ENCODE data around the gene KHDC1.

KHDC1 gene

DNA sequence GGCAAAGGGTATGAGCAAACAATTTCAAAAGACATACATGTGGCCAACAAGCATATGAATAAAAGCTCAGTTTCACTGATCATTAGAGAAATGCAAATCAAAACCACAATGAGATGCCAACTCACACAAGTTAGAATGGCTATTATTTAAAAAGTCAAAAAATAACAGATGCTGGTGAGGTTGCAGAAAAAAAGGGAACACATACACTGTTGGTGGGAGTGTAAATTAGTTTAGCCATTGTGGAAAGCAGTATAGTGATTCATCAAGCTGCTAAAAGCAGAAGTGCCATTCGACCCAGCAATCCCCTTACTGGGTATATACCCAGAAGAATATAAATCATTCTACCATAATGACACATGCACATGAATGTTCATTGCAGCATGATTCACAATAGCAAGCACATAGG, 31.0 kb downstream of the KHDC1 start:
- TF ChIP-seq, protein P1, sequence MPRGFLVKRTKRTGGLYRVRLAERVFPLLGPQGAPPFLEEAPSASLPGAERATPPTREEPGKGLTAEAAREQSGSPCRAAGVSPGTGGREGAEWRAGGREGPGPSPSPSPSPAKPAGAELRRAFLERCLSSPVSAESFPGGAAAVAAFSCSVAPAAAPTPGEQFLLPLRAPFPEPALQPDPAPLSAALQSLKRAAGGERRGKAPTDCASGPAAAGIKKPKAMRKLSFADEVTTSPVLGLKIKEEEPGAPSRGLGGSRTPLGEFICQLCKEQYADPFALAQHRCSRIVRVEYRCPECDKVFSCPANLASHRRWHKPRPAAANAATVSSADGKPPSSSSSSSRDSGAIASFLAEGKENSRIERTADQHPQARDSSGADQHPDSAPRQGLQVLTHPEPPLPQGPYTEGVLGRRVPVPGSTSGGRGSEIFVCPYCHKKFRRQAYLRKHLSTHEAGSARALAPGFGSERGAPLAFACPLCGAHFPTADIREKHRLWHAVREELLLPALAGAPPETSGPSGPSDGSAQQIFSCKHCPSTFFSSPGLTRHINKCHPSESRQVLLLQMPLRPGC (tag by site-specific recombination; IDR thresholded peaks at IDR 0.05): no peak
- no peak for TF ChIP-seq ZNF335 (tag by site-specific recombination; conservative IDR thresholded peaks at IDR 0.05)
- Histone ChIP-seq H3K36me3 (ENCODE audit: control insufficient read depth in 2 of 2, insufficient read depth in 1 of 2, low read length in 2 of 2) (no peaks in the 10 kb centered on the region), H3K4me3 (ENCODE audit: low read depth, low read length) (no peak overlapping the region), H3K9me3 (ENCODE audit: control insufficient read depth, insufficient read depth, low read depth, low read length) (no peaks in the 10 kb centered on the region), H3K4me1 (ENCODE audit: control insufficient read depth, insufficient read depth, low read length) (no peaks in the 10 kb centered on the region), H3K27ac (ENCODE audit: extremely low read depth, low read depth, low read length) (no peak overlapping the region)
- CTCF ChIA-PET: interaction anchor here (0.7 to 1.1 kb wide), 3 partner anchors 11 to 18 kb away, joined by 3 to 5 read pairs (median 4); no protein-coding TSS in a partner anchor
- POLR2A ChIA-PET: no interaction called here

DNA sequence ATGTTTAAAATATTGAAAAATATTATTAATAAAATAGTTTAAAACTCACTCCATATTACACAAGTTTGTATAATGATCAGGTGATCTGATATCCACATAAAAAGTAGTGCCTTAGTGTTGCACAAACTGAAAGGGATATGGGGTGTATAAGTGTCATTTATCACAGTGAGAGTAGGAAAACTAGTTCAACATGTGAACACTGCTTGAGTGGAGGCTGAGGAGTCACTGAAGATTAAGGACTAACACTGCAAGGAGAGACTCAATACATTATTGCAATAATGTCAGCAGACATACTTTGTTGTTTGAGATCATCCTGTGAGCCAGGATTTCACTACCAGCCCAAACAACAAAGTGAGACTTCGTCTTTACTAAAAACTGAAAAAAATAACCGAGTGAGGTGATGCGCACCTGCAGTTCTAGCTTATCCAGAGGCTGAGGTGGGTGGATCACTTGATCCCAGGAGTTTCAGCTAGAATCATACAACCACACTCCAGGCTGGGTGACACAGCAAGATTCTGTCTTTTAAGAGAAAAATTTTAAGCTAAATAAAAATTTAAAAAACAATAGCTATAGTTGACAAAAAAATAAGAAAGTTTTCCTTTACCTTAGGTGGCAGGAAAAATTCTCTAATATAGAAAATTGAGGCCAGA, 35.3 kb downstream of the KHDC1 start:
- CTCF ChIA-PET: no interaction called here
- H3K27ac ChIP-seq (ENCODE audit: extremely low read depth, low read depth, low read length): no peak overlapping the region
- H3K4me3 ChIP-seq (ENCODE audit: low read depth, low read length): no peak overlapping the region
- H3K9me3 ChIP-seq (ENCODE audit: control insufficient read depth, insufficient read depth, low read depth, low read length): no peaks in the 10 kb centered on the region
- H3K36me3 ChIP-seq (ENCODE audit: control insufficient read depth in 2 of 2, insufficient read depth in 1 of 2, low read length in 2 of 2): no peaks in the 10 kb centered on the region
- TF ChIP-seq ZNF155 (tag by site-specific recombination; IDR thresholded peaks at IDR 0.05) (no peak), SP7 (tag by site-specific recombination; IDR thresholded peaks at IDR 0.05) (no peak), ZNF501 (tag by site-specific recombination; IDR thresholded peaks at IDR 0.05) (no peak), ZNF561 (tag by site-specific recombination; IDR thresholded peaks at IDR 0.05; ENCODE audit: borderline replicate concordance) (no peak), BCL11B (tag by site-specific recombination; IDR thresholded peaks at IDR 0.05; ENCODE audit: low read depth) (no peak), ZNF664 (tag by site-specific recombination; IDR thresholded peaks at IDR 0.05) (no peak), OSR2 (tag by site-specific recombination; IDR thresholded peaks at IDR 0.05) (no peak)
- POLR2A ChIA-PET: interaction anchor here (0.7 kb wide), 1 partner anchor 20 kb away, joined by 3 read pairs; no protein-coding TSS in a partner anchor
- H3K4me1 ChIP-seq (ENCODE audit: control insufficient read depth, insufficient read depth, low read length): no peaks in the 10 kb centered on the region

DNA sequence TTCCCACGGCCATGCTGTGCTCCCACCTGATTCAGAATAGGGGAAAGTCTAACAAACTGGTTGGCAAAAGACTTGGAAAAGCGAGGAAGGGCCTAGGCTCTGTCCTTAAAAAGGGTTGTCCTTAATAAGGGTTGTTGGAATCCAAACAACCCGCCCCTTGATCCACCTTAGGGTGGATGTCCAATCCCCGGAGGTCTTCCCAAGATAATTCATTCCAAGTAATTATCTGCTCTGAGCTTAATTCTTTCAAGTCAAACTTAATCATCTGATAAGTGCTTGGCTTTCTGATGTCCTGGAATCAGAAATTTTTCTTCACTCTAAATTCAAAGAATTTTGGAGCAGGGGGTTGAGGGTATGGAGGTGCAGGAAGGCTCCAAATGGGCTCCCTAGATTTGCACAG, 37.6 kb downstream of the KHDC1 start, which contains the start of gene KHDC1L:
KHDC1L (minus strand) TSS at position 101 of the 400 bp plus-strand sequence; CDS start at position 13, 88 bp downstream.
- POLR2A ChIA-PET: no interaction called here
- H3K9me3 ChIP-seq (ENCODE audit: control insufficient read depth, insufficient read depth, low read depth, low read length): no peaks in the 10 kb centered on the region
- H3K27ac ChIP-seq (ENCODE audit: extremely low read depth, low read depth, low read length): no peak within 1 kb of the TSS
- H3K4me1 ChIP-seq (ENCODE audit: control insufficient read depth, insufficient read depth, low read length): no peaks in the 10 kb centered on the region
- no peak within 1 kb of the TSS for H3K4me3 ChIP-seq (ENCODE audit: low read depth, low read length)
- CTCF ChIA-PET: no interaction called here
- H3K36me3 ChIP-seq (ENCODE audit: control insufficient read depth in 2 of 2, insufficient read depth in 1 of 2, low read length in 2 of 2): no peaks in the 10 kb centered on the region; a peak in 1 of 3 replicates
- TF ChIP-seq SETDB1 (IDR thresholded peaks at IDR 0.05; ENCODE audit: insufficient read length, low read length) (no peak), ZNF473 (tag by site-specific recombination; IDR thresholded peaks at IDR 0.05) (no peak), OVOL3 (tag by site-specific recombination; IDR thresholded peaks at IDR 0.05) (no peak), ZNF175 (tag by site-specific recombination; IDR thresholded peaks at IDR 0.05) (no peak), ZNF302 (tag by site-specific recombination; IDR thresholded peaks at IDR 0.05; ENCODE audit: low read depth) (no peak), ZBTB48 (tag by site-specific recombination; IDR thresholded peaks at IDR 0.05) (no peak), ZNF747 (tag by site-specific recombination; IDR thresholded peaks at IDR 0.05) (no peak), KLF8 (tag by site-specific recombination; IDR thresholded peaks at IDR 0.05) (no peak), ZNF221 (tag by site-specific recombination; IDR thresholded peaks at IDR 0.05; ENCODE audit: borderline replicate concordance) (no peak), KLF9 (tag by site-specific recombination; IDR thresholded peaks at IDR 0.05; ENCODE audit: low read depth) (no peak), RBAK (tag by site-specific recombination; IDR thresholded peaks at IDR 0.05) (no peak)
- TF ChIP-seq, protein P2, sequence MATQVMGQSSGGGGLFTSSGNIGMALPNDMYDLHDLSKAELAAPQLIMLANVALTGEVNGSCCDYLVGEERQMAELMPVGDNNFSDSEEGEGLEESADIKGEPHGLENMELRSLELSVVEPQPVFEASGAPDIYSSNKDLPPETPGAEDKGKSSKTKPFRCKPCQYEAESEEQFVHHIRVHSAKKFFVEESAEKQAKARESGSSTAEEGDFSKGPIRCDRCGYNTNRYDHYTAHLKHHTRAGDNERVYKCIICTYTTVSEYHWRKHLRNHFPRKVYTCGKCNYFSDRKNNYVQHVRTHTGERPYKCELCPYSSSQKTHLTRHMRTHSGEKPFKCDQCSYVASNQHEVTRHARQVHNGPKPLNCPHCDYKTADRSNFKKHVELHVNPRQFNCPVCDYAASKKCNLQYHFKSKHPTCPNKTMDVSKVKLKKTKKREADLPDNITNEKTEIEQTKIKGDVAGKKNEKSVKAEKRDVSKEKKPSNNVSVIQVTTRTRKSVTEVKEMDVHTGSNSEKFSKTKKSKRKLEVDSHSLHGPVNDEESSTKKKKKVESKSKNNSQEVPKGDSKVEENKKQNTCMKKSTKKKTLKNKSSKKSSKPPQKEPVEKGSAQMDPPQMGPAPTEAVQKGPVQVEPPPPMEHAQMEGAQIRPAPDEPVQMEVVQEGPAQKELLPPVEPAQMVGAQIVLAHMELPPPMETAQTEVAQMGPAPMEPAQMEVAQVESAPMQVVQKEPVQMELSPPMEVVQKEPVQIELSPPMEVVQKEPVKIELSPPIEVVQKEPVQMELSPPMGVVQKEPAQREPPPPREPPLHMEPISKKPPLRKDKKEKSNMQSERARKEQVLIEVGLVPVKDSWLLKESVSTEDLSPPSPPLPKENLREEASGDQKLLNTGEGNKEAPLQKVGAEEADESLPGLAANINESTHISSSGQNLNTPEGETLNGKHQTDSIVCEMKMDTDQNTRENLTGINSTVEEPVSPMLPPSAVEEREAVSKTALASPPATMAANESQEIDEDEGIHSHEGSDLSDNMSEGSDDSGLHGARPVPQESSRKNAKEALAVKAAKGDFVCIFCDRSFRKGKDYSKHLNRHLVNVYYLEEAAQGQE (tag by site-specific recombination; IDR thresholded peaks at IDR 0.05): no peak
- TF ChIP-seq, protein P3, sequence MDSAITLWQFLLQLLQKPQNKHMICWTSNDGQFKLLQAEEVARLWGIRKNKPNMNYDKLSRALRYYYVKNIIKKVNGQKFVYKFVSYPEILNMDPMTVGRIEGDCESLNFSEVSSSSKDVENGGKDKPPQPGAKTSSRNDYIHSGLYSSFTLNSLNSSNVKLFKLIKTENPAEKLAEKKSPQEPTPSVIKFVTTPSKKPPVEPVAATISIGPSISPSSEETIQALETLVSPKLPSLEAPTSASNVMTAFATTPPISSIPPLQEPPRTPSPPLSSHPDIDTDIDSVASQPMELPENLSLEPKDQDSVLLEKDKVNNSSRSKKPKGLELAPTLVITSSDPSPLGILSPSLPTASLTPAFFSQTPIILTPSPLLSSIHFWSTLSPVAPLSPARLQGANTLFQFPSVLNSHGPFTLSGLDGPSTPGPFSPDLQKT (IDR thresholded peaks at IDR 0.05; ENCODE audit: borderline replicate concordance, low read depth, low read length): no peak
- TF ChIP-seq, protein P4, sequence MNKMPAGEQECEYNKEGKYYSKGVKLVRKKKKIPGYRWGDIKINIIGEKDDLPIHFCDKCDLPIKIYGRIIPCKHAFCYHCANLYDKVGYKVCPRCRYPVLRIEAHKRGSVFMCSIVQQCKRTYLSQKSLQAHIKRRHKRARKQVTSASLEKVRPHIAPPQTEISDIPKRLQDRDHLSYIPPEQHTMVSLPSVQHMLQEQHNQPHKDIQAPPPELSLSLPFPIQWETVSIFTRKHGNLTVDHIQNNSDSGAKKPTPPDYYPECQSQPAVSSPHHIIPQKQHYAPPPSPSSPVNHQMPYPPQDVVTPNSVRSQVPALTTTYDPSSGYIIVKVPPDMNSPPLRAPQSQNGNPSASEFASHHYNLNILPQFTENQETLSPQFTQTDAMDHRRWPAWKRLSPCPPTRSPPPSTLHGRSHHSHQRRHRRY (tag by site-specific recombination; IDR thresholded peaks at IDR 0.05): no peak
- TF ChIP-seq, protein P5, sequence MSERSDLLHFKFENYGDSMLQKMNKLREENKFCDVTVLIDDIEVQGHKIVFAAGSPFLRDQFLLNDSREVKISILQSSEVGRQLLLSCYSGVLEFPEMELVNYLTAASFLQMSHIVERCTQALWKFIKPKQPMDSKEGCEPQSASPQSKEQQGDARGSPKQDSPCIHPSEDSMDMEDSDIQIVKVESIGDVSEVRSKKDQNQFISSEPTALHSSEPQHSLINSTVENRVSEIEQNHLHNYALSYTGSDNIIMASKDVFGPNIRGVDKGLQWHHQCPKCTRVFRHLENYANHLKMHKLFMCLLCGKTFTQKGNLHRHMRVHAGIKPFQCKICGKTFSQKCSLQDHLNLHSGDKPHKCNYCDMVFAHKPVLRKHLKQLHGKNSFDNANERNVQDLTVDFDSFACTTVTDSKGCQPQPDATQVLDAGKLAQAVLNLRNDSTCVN (tag by site-specific recombination; optimal IDR thresholded peaks at IDR 0.05): no peak

All from HEK293 (cell line).